Tibial nerve (tissue), 4 donors: Measurements from ENCODE around the gene ZNF433. TPM values are rescaled to one million over a fixed set of nuclear protein-coding genes. Genes with fewer than 3 reads are reported as not detected.

Source experiments
- DNase-seq, 2 donors: peaks; one replicate each; pipeline ENCODE4 v3.0.0-alpha.2; 2019; ENCODE audit warnings: low spot score in 2 of 2
- H3K27ac ChIP-seq, 4 donors: fragments of 200-600 bp; sonication (generic) in 3 of 4; one replicate each; pipeline ENCODE4 v1.5.1; 2017 to 2019; ENCODE audit warnings: mild to moderate bottlenecking in 1 of 4
- H3K27me3 ChIP-seq, 2 donors: fragments of 200-600 bp; sonication (generic) in 1 of 2; one replicate each; pipeline versions ENCODE4 v1.5.1 to v1.6.0; 2017 to 2019
- H3K36me3 ChIP-seq, 3 donors: fragments of 200-600 bp; sonication (generic); one replicate each; pipeline ENCODE4 v1.5.1; 2018 to 2019
- H3K4me1 ChIP-seq, 4 donors: fragments of 200-600 bp; sonication (generic) in 3 of 4; one replicate each; pipeline ENCODE4 v1.5.1; 2017 to 2019
- H3K4me3 ChIP-seq, 4 donors: fragments of 200-600 bp; sonication (generic) in 3 of 4; one replicate each; pipeline ENCODE4 v1.5.1; 2017 to 2019; ENCODE audit warnings: mild to moderate bottlenecking in 1 of 4, moderate library complexity in 1 of 4
- H3K9me3 ChIP-seq, 4 donors: fragments of 200-600 bp; sonication (generic) in 3 of 4; one replicate each; pipeline ENCODE4 v1.5.1; 2017 to 2019
- CTCF ChIP-seq, 5 experiments: fragments of 200-600 bp in 3 of 5; fragments of 450-650 bp in 2 of 5; sonication (generic) in 3 of 5; IDR thresholded peaks; one replicate each; pipeline ENCODE4 v1.5.1; 2016 to 2019; ENCODE audit warnings: antibody characterized with exemption in 5 of 5, mild to moderate bottlenecking in 3 of 5, moderate library complexity in 2 of 5
- EP300 ChIP-seq, 2 donors: sonication (generic); formaldehyde crosslinking; IDR thresholded peaks; one replicate each; pipeline ENCODE4 v1.6.1; 2017; ENCODE audit warnings: antibody characterized with exemption in 2 of 2, mild to moderate bottlenecking in 1 of 2
- POLR2A ChIP-seq, 2 donors: fragments of 450-650 bp; IDR thresholded peaks; one replicate each; pipeline ENCODE4 v1.6.1; 2017; ENCODE audit warnings: antibody characterized with exemption in 2 of 2, mild to moderate bottlenecking in 2 of 2, moderate library complexity in 2 of 2
- WGBS, 2 donors: methylation state at CpG; one replicate each; pipeline ENCODE4 v1.1.5; 2018; 5-methylcytosine and 5-hydroxymethylcytosine counted together
- total RNA-seq, 4 donors: library from RNA; depleted of rRNA; stranded (reverse); fragments of >200 nt; gene quantifications; one replicate each; pipeline ENCODE4 v1.1.0, GENCODE V29; 2016

The ZNF433 gene
- total RNA-seq, 4 donors from 2014 or later = 4.5 to 8.0 (median 5.4) TPM

GRCh38 chr19:11989112-11989456 is 46.4 kb downstream of the ZNF433 start:
- H3K27me3 ChIP-seq = no peaks in the 10 kb centered on the region
- WGBS, 2 donors = 72 to 80% methylated on average over 9 of the region's 9 CpGs
- TF ChIP-seq CTCF (IDR thresholded peaks at IDR 0.05) (no peak), POLR2A (IDR thresholded peaks at IDR 0.05) (no peak), EP300 (IDR thresholded peaks at IDR 0.05) (no peak)
- no peak for DNase-seq
- H3K4me1 ChIP-seq = peaks cover 0 to 7% (median 2%) of the 10 kb centered on the region in 4 donors
- no peaks in the 10 kb centered on the region for H3K36me3 ChIP-seq
- no peak overlapping the region for H3K27ac ChIP-seq
- H3K9me3 ChIP-seq = no peaks in the 10 kb centered on the region
- peak overlapping the region in 2 of 4 donors; percentile 64 to 75 for H3K4me3 ChIP-seq

DNA sequence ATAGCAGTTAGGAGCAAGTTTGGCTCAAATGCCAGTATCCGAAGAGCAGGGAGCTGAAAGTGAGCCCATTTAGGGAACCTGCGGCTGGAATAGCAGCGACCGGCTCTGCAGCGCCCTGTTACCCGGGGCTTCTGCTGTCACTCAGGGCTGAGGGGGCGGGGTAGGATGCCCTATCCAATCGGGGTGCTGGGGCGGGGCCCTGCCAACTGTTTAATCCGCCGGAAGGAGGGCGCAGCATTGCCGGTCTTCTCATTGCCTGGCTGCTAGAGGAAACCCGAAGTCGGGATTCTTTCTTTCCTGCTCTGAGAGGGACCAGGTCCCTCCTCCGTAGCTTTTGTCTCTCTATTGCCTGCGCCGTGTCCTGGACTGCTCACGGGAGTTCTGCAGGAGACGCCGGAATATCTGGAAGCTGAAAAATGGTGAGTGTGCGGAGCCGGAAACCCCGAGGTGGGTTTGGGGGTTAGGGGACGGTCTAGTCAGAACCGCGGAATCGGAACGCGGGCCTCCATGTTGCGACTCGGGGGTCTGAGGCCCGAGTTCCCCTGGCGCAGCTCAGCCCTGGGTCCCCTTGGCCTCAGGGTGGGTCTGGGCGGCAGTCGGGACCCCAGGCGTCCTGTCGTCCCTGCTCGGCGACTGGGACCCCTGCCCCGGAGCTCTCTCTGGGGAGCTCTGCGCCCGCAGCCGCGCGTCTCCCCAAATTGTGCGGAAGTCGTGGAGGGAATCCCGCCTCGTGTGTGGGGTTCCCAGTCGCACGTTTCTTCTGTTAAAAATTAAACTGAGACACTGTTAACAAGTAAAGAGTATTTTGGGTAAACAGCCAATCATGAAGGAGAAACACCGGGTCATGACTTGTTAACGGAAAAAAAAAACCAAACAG is 47.8 kb downstream of the ZNF433 start:
- peaks cover 0 to 7% (median 2%) of the 10 kb centered on the region in 4 donors for H3K4me1 ChIP-seq
- H3K27ac ChIP-seq = peak overlapping the region; percentile 28 to 80 (median 75)
- TF ChIP-seq POLR2A (IDR thresholded peaks at IDR 0.05) (peak; percentile 28 to 70), CTCF (IDR thresholded peaks at IDR 0.05) (no peak), EP300 (IDR thresholded peaks at IDR 0.05) (peak; percentile 27 to 90)
- no peaks in the 10 kb centered on the region for H3K27me3 ChIP-seq
- H3K4me3 ChIP-seq = peak overlapping the region; percentile 57 to 79 (median 70)
- peak; percentile 92 to 96 for DNase-seq
- peaks cover 0 to 3% (median 0%) of the 10 kb centered on the region in 4 donors for H3K9me3 ChIP-seq
- WGBS, 2 donors = 0 to 1% methylated on average over 36 to 47 of the region's 54 CpGs
- H3K36me3 ChIP-seq = no peaks in the 10 kb centered on the region

- TF ChIP-seq CTCF (IDR thresholded peaks at IDR 0.05) (no peak), POLR2A (IDR thresholded peaks at IDR 0.05) (no peak), EP300 (IDR thresholded peaks at IDR 0.05) (no peak)
- peaks cover 0 to 7% (median 2%) of the 10 kb centered on the region in 4 donors for H3K4me1 ChIP-seq
- no peaks in the 10 kb centered on the region for H3K27me3 ChIP-seq
- H3K9me3 ChIP-seq = peaks cover 0 to 12% (median 1%) of the 10 kb centered on the region in 4 donors
- no peak for DNase-seq
- H3K36me3 ChIP-seq = no peaks in the 10 kb centered on the region
- no peak overlapping the region for H3K4me3 ChIP-seq
- WGBS, 2 donors = 91 to 95% methylated on average over 17 of the region's 17 CpGs
- H3K27ac ChIP-seq = no peak overlapping the region
These were observed 48.7 kb downstream of the ZNF433 start for GRCh38 chr19:11986754-11987153.

DNA sequence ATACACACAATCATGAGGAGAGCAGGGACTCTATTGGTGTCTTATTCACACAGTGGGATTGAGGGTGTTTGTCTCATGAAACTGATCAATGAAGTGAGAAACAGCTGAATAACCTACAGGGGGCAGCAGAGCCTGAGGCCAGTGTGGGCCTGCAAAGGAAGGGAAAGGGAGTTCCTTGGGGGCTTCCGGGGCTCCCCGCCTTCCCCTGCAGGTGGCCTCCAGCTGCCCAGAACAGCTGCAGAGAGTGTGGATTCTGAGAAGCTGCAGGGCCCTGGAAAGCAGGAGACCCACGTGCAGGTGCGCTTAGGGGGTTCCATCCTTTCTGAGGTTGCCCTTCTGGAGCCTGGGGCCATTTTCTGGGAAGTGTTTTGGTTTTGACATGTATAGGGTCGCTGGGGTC is 50.5 kb downstream of the ZNF433 start:
- Histone ChIP-seq H3K4me3 (no peak overlapping the region), H3K36me3 (peaks cover 0 to 2% (median 0%) of the 10 kb centered on the region in 3 donors), H3K9me3 (peaks cover 4 to 29% (median 12%) of the 10 kb centered on the region in 4 donors), H3K27ac (no peak overlapping the region), H3K4me1 (peaks cover 0 to 7% (median 2%) of the 10 kb centered on the region in 4 donors), H3K27me3 (no peaks in the 10 kb centered on the region)
- DNase-seq = no peak
- TF ChIP-seq EP300 (IDR thresholded peaks at IDR 0.05) (no peak), CTCF (IDR thresholded peaks at IDR 0.05) (no peak), POLR2A (IDR thresholded peaks at IDR 0.05) (no peak)
- WGBS, 2 donors = 25 to 32% methylated on average over 5 of the region's 5 CpGs

- Histone ChIP-seq H3K4me3 (no peak overlapping the region), H3K4me1 (no peaks in the 10 kb centered on the region), H3K36me3 (peaks cover 0 to 26% (median 8%) of the 10 kb centered on the region in 3 donors), H3K27ac (no peak overlapping the region), H3K9me3 (peaks cover 6 to 54% (median 30%) of the 10 kb centered on the region in 4 donors), H3K27me3 (no peaks in the 10 kb centered on the region)
- 82 to 84% methylated on average over 4 of the region's 4 CpGs for WGBS, 2 donors
- DNase-seq = no peak
- no peak for TF ChIP-seq POLR2A (IDR thresholded peaks at IDR 0.05)
- TF ChIP-seq EP300 (IDR thresholded peaks at IDR 0.05) = no peak
- TF ChIP-seq CTCF (IDR thresholded peaks at IDR 0.05) = no peak
These were observed 53.0 kb downstream of the ZNF433 start for GRCh38 chr19:11982526-11982925.
